ENCODE measurements around the gene GPBAR1. TPM values are rescaled to one million over a fixed set of nuclear protein-coding genes. Genes with fewer than 3 reads are reported as not detected.
A peak's percentile ranks its signal among the peaks of the same experiment; 100 is the strongest.
"Not testable (repeated sequence)": the region's sequence is repeated elsewhere in the genome, so short reads cannot be mapped to it uniquely, and the experiment has no call there.

The GPBAR1 gene
- total RNA-seq, 1 donor from 2014 or later: 1.3 TPM

DNA sequence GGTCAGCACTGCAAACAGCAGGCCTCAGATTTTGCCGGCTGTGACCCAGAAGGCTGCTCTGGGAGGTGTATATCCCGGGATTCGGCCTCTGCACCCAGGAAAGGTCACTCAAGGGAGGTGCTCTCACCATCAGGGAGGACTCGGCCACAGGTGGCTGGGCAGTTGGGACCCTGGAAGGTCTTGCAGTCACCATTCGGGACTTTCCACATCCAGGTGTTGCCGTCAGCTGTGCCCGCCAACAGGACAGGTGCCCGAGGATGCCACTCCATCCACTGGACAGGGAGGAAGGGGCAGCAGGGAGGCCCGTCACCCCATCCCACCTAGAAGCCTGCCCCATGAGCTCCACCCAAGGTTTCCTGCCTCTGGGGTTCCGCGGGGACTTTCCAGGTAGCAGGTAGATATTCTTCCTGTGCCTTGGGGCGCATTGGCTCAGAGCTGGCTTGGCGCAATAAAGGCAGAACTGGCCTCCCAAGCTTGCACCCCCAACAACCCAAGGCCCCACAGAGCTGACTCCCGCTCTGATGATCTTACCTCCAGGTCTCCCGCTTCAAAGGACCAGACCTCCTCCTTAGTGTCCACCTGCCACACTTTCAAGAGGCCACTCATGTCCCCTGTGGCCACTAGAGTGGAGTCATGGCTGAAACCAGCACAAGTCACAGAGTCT lies 5.6 kb downstream of the GPBAR1 start:
- ATAC-seq: no peak
- no peak for DNase-seq (ENCODE audit: low spot score)

DNA sequence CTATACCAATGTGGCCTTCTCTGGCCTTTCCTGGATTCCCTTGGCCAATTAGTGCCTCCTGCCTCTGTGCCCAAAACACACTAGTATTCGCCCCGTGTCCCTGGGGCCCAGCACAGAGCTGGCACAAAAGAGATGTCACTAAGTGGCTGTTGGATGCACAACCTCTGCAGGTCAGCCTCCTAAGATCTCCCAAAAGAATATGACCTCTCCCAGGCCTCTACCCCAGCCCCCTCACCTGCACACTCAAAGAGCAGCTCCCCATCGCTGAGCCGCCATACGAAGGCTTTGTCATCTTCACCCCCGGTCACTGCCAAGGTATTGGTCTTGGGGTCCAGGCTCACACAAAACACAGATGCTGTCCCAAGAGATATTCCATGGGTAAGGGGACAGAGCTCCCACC lies 6.4 kb downstream of the GPBAR1 start:
- ATAC-seq: no peak
- DNase-seq (ENCODE audit: low spot score): no peak

DNA sequence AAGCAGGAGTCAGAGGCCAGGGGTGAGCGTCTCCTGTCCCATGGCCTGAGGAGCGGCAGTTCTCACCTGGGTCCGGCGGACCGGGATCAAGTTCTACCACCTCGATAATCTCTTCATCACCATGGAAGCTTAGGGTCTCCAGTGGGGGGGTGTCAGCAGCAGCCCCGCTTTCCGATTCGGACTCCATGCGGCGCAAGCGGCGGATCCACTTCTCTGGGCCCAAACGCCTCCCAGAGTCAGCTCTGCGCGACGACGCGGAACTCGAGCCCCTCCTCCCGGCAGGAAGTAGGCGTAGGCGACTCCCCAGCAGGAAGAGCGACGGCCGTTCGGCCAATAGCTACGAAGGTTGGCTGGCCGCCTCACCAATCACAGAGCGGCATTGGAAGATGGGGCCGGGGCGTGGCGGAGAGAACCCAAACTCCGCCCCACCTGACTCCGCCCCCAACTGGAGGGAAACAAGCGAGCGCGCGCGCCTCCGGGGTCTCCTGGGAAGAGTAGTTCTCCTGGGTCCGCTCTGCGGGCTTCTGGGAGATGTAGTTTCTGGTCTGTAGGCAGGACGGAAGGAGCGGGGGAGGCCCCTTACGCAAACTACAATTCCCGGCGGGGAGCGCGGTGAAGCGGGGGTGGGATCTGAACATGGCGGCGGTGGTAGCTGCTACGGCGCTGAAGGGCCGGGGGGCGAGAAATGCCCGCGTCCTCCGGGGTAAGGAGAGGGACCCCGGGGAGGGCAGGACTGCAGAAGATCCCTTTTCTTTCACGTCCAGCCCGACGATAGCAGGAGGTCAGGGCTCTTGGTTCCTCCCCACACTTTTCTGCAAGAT lies 9.3 kb downstream of the GPBAR1 start, which contains the start of the genes AAMP and PNKD:
Gene AAMP, minus strand, starts transcription at position 238 of the 821 bp plus-strand sequence. Its CDS starts 51 bp downstream, at position 187.
Gene PNKD, plus strand, starts transcription at position 620 of the 821 bp plus-strand sequence. Its CDS starts 17 bp downstream, at position 637.
- ATAC-seq (peak; percentile 86), DNase-seq (ENCODE audit: low spot score) (peak; percentile 100)

DNA sequence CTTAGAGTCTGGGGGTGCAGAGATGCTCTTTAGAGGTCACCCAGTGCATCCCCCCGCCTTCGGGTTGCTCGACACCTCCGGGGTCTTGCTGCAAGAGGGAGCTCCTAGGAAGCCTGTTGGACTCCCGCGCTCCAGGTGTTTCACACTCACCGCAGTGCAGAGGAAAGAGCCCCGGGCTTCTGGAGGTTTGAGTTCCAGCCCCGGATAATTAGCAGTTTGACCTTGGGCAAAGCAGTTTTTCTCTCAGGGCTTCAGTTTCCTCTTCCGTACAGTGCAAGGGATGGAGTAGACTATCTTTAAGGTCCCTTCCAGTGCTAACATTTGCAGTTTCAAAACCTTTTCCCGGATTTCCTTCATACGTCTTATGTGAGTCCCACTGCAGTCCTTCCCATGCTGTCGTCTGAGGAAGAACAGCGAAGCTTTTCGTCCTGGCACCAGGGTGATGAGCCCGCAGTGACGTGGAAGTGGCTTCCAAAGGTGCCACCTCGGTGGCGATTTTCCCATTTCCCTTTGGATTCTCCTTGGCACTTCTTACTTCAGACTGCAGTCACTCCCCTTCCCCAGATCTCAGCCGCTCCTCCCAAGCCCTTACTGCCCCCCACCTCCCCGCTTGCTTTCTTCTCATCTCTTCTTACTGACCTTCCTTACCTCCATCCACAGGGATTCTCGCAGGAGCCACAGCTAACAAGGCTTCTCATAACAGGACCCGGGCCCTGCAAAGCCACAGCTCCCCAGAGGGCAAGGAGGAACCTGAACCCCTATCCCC lies 10.1 kb downstream of the GPBAR1 start:
- DNase-seq (ENCODE audit: low spot score): no peak
- ATAC-seq: no peak

DNA sequence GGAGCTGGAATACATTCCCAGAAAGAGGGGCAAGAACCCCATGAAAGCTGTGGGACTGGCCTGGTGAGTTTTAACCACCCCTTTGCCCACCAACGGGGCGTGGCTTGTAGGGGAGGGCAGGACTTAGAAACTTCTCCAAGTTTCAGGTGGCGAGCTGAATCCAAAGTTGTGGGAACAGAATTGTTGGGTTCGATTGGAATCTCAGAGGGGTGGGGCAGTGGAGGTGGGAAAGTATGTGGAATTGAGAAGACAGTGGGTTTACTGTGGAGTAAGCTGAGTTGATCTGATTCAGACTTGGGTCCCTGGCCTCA lies 10.6 kb downstream of the GPBAR1 start:
- no peak for DNase-seq (ENCODE audit: low spot score)
- no peak for ATAC-seq

DNA sequence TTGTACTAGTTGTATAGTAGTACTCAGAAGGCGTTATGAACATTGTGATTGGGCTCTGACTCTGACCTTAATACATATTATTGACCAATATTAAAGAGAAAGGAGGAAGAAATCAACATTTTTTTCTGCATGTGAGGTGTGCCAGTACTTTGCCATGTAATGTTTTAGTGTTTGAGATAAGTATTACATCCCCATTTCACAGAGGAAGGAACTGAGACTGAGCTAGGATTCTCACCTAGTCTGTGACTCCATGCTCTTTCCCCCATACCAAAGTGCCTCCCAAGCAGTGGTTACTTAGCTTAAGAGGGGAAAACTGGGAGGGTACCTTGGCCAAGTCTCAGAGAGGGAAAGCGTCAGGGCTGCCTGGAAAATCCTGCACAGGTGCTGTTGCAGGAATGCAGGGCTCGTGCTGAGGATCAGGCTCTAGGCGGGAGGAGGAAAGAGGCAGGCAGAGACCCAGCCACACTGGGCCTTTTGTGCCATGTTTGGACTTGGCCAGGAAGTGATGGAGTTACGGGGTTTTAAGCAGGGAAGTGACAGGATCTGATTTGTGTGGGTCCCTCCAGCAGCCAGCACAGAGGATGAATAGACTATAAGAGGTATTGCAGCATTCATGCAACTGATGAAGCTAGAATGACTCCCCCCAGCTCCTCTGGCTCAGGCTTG lies 11.2 kb downstream of the GPBAR1 start:
- DNase-seq (ENCODE audit: low spot score) (no peak), ATAC-seq (no peak)

DNA sequence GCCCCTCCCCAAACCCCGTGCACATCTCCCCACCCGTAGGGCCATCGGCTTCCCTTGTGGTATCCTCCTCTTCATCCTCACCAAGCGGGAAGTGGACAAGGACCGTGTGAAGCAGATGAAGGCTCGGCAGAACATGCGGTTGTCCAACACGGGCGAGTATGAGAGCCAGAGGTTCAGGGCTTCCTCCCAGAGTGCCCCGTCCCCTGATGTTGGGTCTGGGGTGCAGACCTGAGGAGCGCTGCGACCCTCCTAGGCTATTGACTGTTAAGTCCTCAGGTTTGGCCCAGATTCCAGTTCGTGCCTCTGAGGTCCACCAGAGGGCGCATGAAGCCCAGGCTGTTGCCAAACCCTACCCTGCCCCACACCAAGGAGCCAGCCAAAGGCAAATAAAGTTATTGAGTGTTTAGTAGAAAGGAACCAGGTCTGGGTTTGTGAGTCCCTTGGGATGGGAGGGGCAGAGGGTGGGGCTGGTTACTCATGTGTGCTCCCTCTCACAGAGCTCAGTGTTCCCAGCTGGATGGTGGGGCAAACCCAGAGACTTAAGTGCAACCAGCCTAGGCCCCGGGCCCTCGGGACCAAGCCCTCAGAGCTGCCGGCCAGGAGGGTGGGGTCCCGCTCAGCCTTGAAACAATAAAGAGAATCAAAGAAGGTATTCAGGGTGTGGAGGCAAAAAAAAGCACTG lies 11.9 kb downstream of the GPBAR1 start:
- DNase-seq (ENCODE audit: low spot score) (peak; percentile 87), ATAC-seq (peak; percentile 65)

DNA sequence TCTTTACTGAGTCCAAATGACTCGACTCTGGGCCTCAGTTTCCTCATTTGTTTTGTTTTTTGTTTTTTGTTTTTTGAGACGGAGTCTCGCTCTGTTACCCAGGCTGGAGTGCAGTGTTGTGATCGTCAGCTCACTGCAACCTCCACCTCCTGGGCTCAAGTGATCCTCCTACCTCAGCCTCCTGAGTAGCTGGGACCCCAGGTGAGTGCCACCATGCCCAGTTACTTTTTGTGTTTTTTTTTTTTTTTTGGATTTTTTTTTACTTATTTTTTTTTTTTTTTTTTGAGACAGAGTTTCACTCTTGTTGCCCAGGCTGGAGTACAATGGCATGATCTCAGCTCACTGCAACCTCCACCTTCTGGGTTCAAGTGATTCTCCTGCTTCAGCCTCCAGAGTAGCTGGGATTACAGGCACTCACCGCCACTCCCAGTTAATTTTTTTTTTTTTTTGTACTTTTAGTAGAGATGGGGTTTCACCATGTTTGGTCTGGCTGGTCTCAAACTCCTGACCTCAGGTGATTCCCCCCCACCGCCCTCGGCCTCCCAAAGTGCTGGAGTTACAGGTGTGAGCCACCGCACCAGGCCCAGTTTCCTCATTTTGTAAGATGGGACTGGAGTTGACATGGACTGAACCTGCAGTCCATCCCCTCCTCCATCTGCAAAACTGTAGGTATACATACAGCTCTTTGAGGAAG lies 12.5 kb downstream of the GPBAR1 start:
- DNase-seq (ENCODE audit: low spot score): not testable (repeated sequence)

DNA sequence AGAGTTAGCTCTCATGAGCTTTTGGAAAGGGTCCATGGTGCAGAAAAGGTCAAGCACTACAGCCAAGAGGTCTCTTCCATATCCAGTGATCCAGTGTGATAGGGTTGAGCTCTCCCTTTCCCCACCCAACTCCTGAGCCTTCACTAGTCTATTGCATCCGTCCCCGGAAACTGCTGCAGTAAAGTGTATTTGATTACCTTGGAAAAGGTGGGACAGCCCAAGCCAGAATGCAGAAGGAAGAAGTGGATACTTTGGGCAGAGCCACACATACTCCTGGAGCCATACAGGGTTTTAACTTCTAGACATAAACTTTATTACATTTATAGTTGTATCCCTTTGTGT lies 13.1 kb downstream of the GPBAR1 start:
- DNase-seq (ENCODE audit: low spot score) (no peak), ATAC-seq (no peak)

More for the DNA sequence above, 12.5 kb downstream of the GPBAR1 start:
- not testable (repeated sequence) for ATAC-seq

DNA sequence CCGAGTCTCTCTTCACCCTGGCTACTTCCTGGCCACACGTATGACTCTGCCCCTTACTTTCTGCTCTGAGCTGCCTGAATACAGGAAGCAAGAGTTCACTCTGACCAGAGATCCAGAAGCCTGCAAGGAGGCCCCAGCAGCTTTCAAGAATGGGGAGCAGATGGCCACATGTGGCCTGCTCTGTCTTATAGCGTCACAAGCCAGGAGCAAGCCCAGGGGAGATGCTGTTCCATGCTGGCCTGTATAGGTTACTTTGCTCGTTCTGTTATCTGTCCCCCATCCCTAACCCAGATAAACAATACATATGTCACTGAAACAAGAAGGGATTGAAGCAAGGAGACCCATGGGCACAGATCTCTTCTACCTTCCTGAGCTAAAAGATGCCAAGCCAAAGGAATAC lies 13.8 kb downstream of the GPBAR1 start:
- DNase-seq (ENCODE audit: low spot score) (no peak), ATAC-seq (no peak)

DNA sequence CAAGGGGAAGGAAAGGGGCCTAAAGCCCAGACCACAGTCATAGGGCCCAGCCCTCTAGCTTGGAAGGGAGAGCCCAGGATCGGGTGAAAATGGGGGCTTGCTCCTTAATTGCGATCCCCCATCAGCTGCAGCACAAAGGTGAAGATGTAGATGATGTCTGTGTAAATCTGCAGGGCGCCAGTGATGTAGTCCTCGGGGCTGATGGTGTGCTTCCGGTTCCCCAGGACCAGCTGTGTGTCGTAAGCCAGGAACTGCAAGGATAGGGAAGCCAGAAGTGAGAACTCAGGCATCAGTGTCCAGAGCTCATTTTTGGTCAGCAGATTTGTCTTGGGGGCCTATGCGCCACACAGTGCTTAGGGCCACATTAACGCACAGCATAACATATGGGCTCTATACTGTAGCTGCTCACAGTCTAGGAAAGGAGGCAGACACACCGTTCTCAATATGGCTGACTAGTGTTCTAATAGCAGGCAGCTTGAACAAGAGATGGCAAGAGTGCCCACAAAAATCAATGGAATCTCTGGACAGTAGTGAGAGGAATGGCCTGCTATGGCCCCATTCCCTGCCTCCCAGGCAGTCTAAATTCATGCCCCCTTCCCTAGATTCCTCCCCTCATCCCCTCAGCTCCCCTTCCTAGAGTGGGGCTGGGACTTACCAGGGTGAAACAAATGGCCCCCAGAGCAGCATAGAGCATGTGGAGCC lies 14.7 kb downstream of the GPBAR1 start:
- no peak for DNase-seq (ENCODE audit: low spot score)
- no peak for ATAC-seq

DNA sequence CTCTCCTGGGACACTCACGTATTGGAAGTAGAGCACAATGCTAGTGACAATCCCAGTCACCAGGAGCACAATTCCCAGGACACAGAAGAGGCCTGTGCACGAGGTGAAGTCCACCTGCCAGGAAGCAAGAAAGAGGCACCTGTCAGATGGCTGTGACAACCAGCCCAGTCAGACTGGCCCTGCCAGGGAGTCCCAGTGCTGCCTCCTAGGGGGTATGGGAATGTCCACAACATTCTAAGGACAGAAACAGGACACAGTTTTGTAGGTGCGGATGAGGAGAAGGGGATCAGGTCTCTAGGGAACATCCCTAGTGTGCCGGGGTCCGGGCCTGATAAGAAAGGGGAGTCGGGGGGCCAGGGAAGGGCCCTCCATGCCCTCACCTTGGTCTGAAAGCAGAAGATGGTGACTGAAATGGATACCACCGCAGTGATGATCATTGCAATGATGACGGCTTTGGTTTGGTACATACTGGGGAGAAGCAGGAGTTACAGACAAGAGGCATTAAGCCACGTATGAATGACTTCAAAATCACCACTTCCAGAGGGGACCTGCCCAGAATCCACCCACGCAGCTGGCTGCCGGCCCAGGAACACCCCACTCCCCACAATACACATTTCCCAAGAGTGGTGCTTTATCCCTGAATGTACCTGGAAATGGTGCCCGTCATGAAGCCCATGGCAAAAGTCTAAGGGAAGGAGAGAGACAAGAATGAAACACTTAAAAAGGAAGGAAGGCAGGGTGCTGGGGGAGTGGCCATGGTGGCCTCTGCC lies 16.4 kb downstream of the GPBAR1 start:
- ATAC-seq: no peak
- no peak for DNase-seq (ENCODE audit: low spot score)

DNA sequence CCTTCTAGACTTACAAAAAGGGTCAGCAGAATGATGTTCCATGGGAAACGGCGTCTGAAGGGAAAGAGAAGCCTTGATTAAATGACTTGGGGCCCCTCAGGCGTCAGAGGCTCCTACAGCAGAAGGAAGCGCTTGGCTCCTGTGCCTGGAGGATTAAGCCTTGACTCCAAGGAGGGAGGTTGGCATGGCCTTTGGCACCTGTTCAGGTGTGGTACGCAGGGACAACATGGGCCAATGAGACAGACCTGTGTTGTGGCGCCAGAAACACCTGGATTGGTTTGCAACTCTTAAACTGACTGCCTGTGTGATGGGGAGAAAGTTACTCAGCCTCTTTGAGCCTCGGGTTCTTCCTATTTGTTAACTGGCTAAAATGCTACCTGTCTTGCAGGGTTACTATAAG lies 17.1 kb downstream of the GPBAR1 start:
- ATAC-seq: no peak
- no peak for DNase-seq (ENCODE audit: low spot score)

DNA sequence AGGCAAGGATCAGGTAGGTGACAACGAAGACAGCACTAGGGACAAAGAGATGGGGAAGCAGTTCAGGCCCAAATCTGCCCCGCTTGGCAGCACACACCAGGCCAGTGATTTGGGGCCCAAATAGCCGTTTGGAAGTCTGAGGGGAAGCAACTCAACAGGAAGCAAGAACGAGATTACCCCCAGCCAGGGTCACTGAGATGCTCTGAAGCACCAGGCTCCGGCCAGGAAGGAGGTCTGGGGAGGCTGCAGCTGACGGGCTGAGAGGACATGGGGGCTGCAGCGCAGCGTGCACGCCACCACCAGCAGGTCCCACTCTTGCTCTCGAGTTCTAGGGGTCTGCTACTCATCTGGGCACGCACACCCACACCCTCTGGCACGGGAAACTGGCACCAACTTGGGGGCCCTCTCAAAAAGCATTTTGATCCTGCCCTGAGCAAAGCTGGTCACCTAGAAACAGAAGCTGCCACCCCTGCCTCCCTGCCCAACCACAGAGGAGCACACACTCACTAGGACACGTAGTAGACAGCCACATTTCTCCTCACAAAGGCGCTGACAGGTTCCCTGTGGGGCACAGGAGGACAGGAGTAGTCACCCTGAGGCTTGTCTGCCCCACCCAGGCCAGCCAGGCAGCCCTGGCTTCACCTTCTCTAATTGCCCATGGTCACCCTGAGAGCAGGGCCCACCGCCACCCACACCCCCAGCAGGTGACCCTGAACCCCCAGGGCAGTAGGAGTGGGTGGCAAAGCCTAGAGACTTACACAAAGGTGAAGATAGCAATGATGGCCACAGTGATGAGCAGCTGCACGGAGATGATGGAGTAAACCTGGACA lies 17.9 kb downstream of the GPBAR1 start:
- ATAC-seq (no peak), DNase-seq (ENCODE audit: low spot score) (no peak)

DNA sequence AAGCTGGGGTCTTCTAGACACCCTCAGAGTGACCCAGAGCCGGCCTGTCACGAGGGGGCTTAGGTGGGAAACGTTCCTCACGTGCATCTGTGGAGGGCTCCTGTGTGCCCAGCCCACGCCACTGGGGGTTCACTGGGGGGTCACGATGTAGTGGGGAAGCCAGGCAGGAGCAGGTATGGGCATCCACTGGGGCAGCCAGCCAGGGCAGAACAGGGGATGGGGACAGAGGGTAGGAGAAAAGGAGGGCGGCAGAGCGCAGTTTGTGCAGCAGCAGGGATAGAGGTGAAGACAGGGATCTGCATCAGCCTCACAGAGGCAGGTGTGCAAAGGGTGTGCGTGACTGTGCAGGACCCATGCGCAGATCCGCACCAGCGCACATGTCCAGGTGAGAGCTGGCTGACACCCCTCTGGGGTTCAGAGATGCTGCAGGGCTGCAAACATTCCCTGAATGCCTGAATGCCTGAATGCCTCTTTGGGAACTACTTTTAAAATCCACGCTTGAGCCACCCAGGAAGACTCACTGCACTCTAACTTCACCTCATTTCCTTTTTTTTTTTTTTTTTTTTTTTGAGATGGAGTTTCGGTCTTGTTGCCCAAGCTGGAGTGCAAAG lies 19.6 kb downstream of the GPBAR1 start:
- DNase-seq (ENCODE audit: low spot score) (no peak), ATAC-seq (no peak)

DNA sequence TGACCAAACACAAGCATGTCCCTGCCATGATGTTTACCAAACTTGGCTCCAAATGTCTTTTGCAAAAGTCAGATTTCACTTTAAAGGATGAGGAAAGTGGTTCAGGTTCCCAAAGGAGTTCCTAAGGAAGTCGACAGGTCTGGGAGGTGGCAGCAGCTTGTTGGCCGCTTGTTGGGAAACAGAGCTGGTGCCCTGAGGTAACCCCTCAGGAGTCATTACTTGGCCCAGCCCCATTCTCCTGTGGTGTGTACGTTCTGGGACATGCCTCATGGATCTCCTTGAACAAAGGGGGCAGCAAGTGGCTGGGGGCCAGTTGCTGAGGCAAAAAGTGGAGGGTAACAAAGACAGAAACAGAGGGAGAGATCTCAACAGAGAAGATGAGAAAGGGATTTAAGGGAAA lies 20.6 kb downstream of the GPBAR1 start:
- peak; percentile 33 for ATAC-seq
- DNase-seq (ENCODE audit: low spot score): no peak
